HG02763 (cell line): Measurements from ENCODE around the gene ACVR1.
"Not testable (repeated sequence)": the region's sequence is repeated elsewhere in the genome, so short reads cannot be mapped to it uniquely, and the experiment has no call there.

Source experiments
- ATAC-seq: cut with Tn5 transposase; IDR thresholded peaks from one replicate; pipeline ENCODE4 v1.9.1; 2021; ENCODE audit warnings: mild to moderate bottlenecking, moderate library complexity; ENCODE audit not compliant: unreplicated experiment

Gene ACVR1

GRCh38 chr2:157725846-157726245, 150.3 kb downstream of the ACVR1 start:
- ATAC-seq, result no peak

GRCh38 chr2:157722580-157723234, 153.4 kb downstream of the ACVR1 start:
- no peak for ATAC-seq

- ATAC-seq, result no peak
Observed at GRCh38 chr2:157720504-157720903, 155.6 kb downstream of the ACVR1 start.

- ATAC-seq, result not testable (repeated sequence)
Observed at GRCh38 chr2:157704653-157705052, 171.5 kb downstream of the ACVR1 start.

DNA sequence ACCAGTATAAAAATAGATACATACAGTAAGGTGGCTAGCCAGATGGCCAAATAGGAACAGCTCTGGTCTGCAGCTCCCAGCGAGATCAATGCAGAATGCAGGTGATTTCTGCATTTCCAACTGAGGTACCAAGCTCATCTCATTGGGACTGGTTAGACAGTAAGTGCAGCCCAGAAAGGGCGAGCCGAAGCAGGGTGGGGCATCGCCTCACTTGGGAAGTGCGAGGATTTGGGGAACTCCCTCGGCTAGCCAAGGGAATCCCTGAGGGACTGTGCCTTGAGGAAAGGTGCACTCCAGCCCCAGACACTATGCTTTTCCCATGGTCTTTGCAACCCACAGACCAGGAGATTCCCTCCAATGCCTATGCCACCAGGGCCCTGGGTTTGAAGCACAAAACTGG, 172.0 kb downstream of the ACVR1 start:
- ATAC-seq, result not testable (repeated sequence)

DNA sequence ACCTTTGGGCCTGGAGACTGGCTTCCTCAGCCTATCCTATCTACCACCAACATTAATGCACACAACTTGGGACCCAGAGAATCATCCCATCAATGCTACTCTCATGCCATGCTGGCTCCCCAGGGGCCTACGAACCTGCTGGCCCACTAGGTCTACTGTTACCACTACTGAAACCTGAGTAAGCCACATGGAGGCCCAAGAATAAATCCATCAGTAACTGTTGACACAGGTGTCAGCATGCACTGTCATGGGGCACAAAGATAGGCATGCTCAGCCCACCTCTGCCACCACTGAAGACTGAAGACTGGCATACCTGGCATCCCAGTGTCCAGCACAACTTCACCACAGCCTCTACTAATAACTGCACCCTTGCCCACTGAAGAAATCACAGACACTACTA, 176.3 kb downstream of the ACVR1 start:
- ATAC-seq, result no peak

DNA sequence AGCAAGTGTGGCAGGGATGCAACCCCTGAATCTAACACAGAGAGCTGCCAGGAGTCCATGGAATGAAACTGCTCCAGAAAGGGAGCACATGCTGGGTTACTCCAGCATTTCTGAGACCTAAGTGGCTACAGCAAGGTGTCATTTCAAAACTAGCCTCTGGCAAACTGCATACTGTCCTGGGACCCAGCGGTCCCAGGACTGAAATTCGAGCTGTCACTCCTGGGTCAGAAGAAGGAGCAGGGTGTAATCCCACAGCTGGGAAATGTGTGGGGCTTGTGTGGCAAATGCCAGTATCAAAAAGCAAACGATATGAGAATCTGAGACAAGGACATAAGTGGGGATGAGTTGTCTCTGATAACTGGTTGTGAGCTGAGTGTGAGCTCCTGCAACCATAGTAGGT, 177.1 kb downstream of the ACVR1 start:
- ATAC-seq, result no peak

DNA sequence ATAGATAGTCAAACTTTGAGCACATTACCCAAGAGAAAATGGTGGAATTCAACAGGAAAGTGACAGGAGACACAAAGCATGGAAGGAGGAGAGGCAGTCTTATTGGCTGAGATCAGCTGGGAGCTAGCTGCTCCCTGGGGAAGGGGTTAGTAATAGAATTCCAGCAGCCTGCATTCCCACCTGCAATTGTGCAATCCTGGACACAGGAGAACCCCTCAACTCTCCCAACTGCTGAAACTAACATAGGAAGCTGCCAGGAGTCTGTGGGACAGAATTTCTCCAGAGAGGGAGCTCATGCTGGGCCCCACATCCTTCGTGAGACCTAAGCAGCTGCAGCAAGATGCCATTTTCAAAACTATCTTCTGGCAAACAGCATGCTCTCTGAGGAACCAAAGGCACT, 177.7 kb downstream of the ACVR1 start:
- no peak for ATAC-seq

DNA sequence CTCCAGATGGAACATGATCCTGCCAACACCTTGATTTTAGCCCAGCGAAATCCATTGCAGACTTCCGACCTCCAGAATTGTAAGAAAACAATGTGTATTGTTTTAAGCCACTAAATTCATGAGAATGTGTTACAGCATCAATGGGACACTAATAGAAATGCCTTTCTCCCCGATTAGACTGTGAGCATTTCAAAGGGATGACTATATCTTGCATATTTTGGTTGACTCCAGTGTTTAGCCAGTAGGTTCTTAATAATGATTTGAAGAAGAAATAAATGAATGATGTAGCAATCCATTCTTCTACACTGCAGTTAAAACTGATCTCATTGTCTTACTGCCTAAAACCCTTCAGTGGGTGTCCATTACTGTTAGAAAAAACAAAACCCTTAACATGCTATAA, 180.1 kb downstream of the ACVR1 start:
- no peak for ATAC-seq

- no peak for ATAC-seq
Observed at GRCh38 chr2:157692768-157693167, 183.4 kb downstream of the ACVR1 start.

DNA sequence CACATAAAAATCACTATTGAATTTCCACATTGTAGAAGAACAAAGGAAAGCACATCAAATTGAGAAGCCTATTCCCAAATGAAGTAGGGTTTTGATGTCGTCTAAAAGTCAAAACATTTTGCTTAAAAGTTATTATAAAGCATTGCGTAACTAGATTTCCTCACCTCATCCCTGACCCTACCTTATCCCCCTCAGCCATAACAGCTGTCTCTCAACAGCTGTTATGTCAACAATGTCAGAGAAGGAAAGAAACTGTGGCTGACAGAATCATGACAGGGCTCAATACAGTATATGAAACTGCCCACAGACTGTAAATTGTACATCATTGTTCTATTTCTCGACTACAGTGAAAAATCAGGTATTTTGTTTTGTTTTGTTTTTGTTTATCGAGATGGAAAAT, 184.4 kb downstream of the ACVR1 start:
- no peak for ATAC-seq

DNA sequence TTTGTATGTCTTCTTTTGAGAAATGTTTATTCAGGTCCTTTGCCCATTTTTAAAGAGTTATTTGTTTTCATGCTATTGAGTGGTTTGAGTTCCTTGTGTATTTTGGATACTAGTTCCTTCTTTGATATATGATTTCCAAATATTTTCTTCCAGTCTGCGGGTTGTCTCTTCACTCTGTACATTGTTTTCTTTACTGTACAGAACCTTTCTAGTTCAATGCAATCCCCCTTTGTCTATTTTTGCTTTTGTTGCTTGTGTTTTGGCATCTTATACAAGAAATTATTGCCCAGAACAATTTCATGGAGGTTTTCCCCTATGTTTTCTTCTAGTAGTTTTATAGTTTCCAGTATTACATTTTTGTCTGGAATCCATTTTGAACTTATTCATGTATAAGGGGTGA, 185.0 kb downstream of the ACVR1 start:
- ATAC-seq, result no peak
